Activated naive CD8-positive, alpha-beta T cell (primary cell): Measurements from ENCODE around the gene PLPPR5.

Experiments
- H3K27ac Mint-ChIP-seq: one replicate; pipeline ENCODE4 v1.8.0; 2021; ENCODE audit warnings: mixed read lengths
- H3K27me3 Mint-ChIP-seq: one replicate; pipeline ENCODE4 v1.8.0; 2021; ENCODE audit warnings: mixed read lengths
- H3K36me3 Mint-ChIP-seq: one replicate; pipeline ENCODE4 v1.8.0; 2021; ENCODE audit warnings: mixed read lengths
- H3K4me1 Mint-ChIP-seq: one replicate; pipeline ENCODE4 v1.8.0; 2021; ENCODE audit warnings: low read depth, mixed read lengths
- H3K4me3 Mint-ChIP-seq: one replicate; pipeline ENCODE4 v1.8.0; 2021; ENCODE audit warnings: mild to moderate bottlenecking, mixed read lengths
- H3K9me3 Mint-ChIP-seq: one replicate; pipeline ENCODE4 v1.8.0; 2021; ENCODE audit warnings: low read depth, mixed read lengths

PLPPR5 gene

GRCh38 chr1:98988904-98989555 is 15.6 kb downstream of the PLPPR5 start:
- no peak overlapping the region for H3K4me3 Mint-ChIP-seq
- no peak overlapping the region for H3K27ac Mint-ChIP-seq
- no peaks in the 10 kb centered on the region for H3K36me3 Mint-ChIP-seq
- H3K27me3 Mint-ChIP-seq: no peaks in the 10 kb centered on the region
- H3K9me3 Mint-ChIP-seq: no peaks in the 10 kb centered on the region
- H3K4me1 Mint-ChIP-seq: peaks cover 11% of the 10 kb centered on the region

- no peaks in the 10 kb centered on the region for H3K9me3 Mint-ChIP-seq
- H3K27ac Mint-ChIP-seq: no peak overlapping the region
- no peaks in the 10 kb centered on the region for H3K27me3 Mint-ChIP-seq
- H3K4me3 Mint-ChIP-seq: no peak overlapping the region
- H3K36me3 Mint-ChIP-seq: peaks cover 2% of the 10 kb centered on the region
- peaks cover 1% of the 10 kb centered on the region for H3K4me1 Mint-ChIP-seq
These were observed 19.0 kb downstream of the PLPPR5 start for GRCh38 chr1:98985687-98986086.

DNA sequence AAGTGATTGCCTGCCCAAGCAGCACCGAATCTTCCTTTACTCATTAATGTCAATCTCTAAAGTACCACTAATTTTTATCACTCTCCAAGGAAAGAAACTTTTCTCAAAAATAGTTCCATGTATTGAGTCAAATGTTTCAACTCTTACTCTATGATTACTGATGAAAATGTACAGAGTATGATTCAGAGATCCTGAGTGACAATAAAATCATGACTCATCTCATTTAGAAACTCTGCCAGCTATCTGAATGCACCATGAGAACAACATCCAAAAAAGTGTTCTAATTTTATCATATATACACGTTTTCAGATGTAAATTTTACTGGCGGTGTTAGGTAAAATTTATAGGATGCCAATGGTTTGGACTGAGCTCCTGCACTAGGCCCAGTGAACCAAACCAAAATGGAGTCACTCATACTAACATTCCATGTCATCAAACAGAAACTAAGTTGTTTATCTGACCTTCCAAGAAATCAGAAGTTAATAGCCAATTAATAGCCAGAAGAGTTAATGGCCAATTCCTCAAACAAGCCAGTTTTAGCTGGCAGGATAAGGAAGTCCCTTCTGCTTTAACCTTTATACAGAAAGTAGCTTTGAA is 22.6 kb downstream of the PLPPR5 start:
- H3K36me3 Mint-ChIP-seq: peaks cover 2% of the 10 kb centered on the region
- no peaks in the 10 kb centered on the region for H3K27me3 Mint-ChIP-seq
- no peak overlapping the region for H3K27ac Mint-ChIP-seq
- H3K4me3 Mint-ChIP-seq: no peak overlapping the region
- peaks cover 1% of the 10 kb centered on the region for H3K4me1 Mint-ChIP-seq
- H3K9me3 Mint-ChIP-seq: no peaks in the 10 kb centered on the region

DNA sequence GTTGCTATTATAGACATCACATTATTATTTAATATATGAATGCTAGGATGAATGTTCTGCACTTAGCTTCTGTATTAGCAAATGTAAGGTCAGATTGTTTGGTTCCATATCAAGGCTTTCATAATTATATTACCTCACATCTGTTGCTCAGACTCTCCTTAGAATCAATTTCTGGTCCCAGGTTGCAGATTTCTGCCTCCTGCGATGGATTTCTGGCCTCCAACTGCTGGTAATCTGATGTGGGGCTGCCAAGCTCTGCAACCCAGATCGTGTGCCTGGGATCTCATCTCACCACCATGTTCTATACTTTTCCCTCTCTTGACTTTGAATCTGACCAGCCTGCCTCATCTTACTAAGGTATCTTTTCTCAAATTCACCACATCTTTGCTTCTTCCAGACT is 25.2 kb downstream of the PLPPR5 start:
- no peaks in the 10 kb centered on the region for H3K27me3 Mint-ChIP-seq
- peaks cover 1% of the 10 kb centered on the region for H3K4me1 Mint-ChIP-seq
- no peak overlapping the region for H3K4me3 Mint-ChIP-seq
- H3K36me3 Mint-ChIP-seq: peaks cover 2% of the 10 kb centered on the region
- H3K9me3 Mint-ChIP-seq: no peaks in the 10 kb centered on the region
- no peak overlapping the region for H3K27ac Mint-ChIP-seq

DNA sequence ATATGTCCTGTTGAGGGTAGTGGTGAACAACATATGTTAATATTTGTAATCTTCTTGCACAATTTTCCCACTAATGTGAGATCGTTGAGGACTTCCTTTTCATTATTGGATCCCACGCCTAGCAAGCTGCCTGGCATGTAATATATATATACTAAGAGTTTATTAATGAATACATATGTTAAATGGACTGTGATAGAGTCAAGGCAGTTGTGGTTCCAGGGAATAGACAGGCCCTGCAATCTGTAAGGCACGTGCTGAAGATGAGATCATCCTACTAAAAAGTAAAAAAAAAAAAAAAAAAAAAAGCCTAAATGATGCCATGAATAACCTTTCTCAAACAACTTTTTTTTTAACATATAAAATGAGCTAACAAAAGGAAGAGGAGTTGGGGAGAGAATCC is 28.9 kb downstream of the PLPPR5 start:
- Mint-ChIP-seq H3K4me3 (no peak overlapping the region), H3K27ac (no peak overlapping the region), H3K4me1 (no peaks in the 10 kb centered on the region), H3K36me3 (no peaks in the 10 kb centered on the region), H3K27me3 (no peaks in the 10 kb centered on the region), H3K9me3 (no peaks in the 10 kb centered on the region)

- no peak overlapping the region for H3K27ac Mint-ChIP-seq
- H3K27me3 Mint-ChIP-seq: no peaks in the 10 kb centered on the region
- H3K4me3 Mint-ChIP-seq: no peak overlapping the region
- H3K9me3 Mint-ChIP-seq: no peaks in the 10 kb centered on the region
- H3K4me1 Mint-ChIP-seq: no peaks in the 10 kb centered on the region
- no peaks in the 10 kb centered on the region for H3K36me3 Mint-ChIP-seq
These were observed 29.5 kb downstream of the PLPPR5 start for GRCh38 chr1:98975113-98975512.

- H3K9me3 Mint-ChIP-seq: no peaks in the 10 kb centered on the region
- H3K27me3 Mint-ChIP-seq: peaks cover 3% of the 10 kb centered on the region
- no peaks in the 10 kb centered on the region for H3K36me3 Mint-ChIP-seq
- no peak overlapping the region for H3K27ac Mint-ChIP-seq
- peaks cover 8% of the 10 kb centered on the region for H3K4me1 Mint-ChIP-seq
- no peak overlapping the region for H3K4me3 Mint-ChIP-seq
These were observed 34.7 kb downstream of the PLPPR5 start for GRCh38 chr1:98969798-98970490.

- H3K36me3 Mint-ChIP-seq: no peaks in the 10 kb centered on the region
- H3K9me3 Mint-ChIP-seq: no peaks in the 10 kb centered on the region
- H3K4me1 Mint-ChIP-seq: peaks cover 8% of the 10 kb centered on the region
- H3K4me3 Mint-ChIP-seq: no peak overlapping the region
- no peak overlapping the region for H3K27ac Mint-ChIP-seq
- peaks cover 3% of the 10 kb centered on the region for H3K27me3 Mint-ChIP-seq
These were observed 37.5 kb downstream of the PLPPR5 start for GRCh38 chr1:98967122-98967521.

DNA sequence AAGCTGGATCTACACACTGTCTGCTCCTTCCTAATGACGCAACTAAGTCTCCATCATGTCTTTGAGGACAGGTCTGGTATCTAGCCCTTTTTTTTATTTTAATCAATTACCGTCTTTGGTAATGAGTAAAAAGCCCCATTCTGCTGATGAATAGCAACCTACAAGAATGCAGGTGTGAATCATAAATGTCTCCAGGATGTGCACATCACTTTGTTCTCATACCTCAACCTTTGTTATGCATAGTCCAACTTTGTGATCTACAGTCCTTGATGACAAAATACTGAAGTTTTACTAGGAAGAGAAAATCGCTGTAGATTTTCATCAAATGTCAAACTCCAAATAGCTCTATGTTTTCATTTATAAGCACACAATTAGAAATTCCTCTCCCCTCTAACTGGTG is 39.3 kb downstream of the PLPPR5 start:
- Mint-ChIP-seq H3K36me3 (no peaks in the 10 kb centered on the region), H3K27me3 (peaks cover 3% of the 10 kb centered on the region), H3K4me1 (peaks cover 8% of the 10 kb centered on the region), H3K27ac (no peak overlapping the region), H3K4me3 (no peak overlapping the region), H3K9me3 (no peaks in the 10 kb centered on the region)

DNA sequence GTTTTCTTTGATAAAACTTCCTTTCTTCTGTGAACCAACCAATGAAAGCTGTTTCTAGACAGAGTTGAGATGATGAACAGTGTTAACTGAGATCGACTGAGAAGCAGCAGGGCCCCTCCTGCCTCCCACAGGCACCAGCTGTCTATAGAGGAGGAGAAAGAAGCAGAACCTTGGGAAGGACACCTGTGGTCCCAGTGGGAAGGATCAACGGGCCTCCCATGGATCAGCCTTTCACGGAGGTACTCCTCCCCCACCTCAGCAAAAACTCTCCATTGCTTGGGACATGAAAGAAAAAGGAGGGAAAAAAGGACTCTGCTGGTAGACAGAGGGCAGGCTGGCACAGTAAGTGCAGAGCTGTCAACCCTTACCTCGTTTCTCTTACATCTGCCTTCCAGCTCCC is 40.5 kb downstream of the PLPPR5 start:
- no peaks in the 10 kb centered on the region for H3K36me3 Mint-ChIP-seq
- peaks cover 3% of the 10 kb centered on the region for H3K27me3 Mint-ChIP-seq
- H3K9me3 Mint-ChIP-seq: no peaks in the 10 kb centered on the region
- H3K4me1 Mint-ChIP-seq: peaks cover 8% of the 10 kb centered on the region
- no peak overlapping the region for H3K4me3 Mint-ChIP-seq
- H3K27ac Mint-ChIP-seq: no peak overlapping the region

DNA sequence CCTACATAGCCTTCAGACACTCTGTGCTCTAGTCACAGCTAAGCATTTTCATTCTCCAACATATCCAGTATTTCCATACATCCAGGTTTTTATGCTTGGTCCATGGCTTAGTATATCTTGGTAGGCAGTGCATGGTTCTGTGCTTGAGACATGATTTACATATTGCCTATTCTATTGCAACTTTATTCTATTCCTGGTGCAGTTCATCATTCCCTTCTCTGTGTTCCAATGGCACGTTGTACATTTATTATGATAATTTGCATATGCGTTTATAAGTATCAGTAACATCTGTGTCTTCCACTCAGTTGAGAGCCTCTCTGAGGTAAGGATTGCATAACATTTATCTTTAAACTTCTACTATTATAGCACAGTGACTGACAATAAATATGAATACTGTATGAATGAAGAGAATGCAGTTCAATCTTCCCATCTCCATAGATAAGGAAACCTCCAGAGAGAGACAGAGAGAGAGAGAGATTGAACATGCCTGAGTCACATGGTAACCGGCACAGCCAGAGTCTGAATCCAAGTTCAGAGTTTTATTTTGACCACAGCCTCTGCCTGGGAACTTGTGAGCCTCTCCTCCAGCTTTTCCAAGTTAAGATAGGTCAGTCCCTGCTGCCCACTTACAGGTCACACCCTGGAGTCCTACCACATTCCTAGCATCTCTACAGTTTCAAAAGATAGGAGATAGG is 41.5 kb downstream of the PLPPR5 start:
- no peak overlapping the region for H3K4me3 Mint-ChIP-seq
- peaks cover 3% of the 10 kb centered on the region for H3K27me3 Mint-ChIP-seq
- peaks cover 8% of the 10 kb centered on the region for H3K4me1 Mint-ChIP-seq
- H3K36me3 Mint-ChIP-seq: no peaks in the 10 kb centered on the region
- no peaks in the 10 kb centered on the region for H3K9me3 Mint-ChIP-seq
- no peak overlapping the region for H3K27ac Mint-ChIP-seq

DNA sequence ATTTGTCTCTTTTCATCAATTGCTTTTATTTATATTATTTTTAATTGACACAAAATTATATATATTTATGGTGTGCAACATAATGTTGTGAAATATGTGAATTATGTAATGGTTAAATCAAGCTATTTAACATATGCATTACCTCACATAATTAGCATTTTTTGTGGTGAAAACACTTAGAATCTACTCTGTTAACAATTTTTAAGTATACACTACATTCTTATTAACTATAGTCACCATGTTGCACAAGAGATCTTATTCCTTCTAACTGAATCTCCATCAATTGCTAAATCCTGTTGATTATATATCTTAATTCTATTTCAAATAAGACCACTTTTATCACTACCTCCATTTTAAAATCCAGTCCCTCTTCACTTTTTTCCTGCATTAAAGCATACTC is 42.5 kb downstream of the PLPPR5 start:
- Mint-ChIP-seq H3K36me3 (no peaks in the 10 kb centered on the region), H3K4me1 (peaks cover 8% of the 10 kb centered on the region), H3K4me3 (no peak overlapping the region), H3K27ac (no peak overlapping the region), H3K27me3 (peaks cover 2% of the 10 kb centered on the region), H3K9me3 (no peaks in the 10 kb centered on the region)

- H3K4me1 Mint-ChIP-seq: no peaks in the 10 kb centered on the region
- no peak overlapping the region for H3K27ac Mint-ChIP-seq
- H3K27me3 Mint-ChIP-seq: no peaks in the 10 kb centered on the region
- no peaks in the 10 kb centered on the region for H3K9me3 Mint-ChIP-seq
- H3K4me3 Mint-ChIP-seq: no peak overlapping the region
- H3K36me3 Mint-ChIP-seq: no peaks in the 10 kb centered on the region
These were observed 55.0 kb downstream of the PLPPR5 start for GRCh38 chr1:98949621-98950020.

- Mint-ChIP-seq H3K27ac (no peak overlapping the region), H3K9me3 (no peaks in the 10 kb centered on the region), H3K4me1 (no peaks in the 10 kb centered on the region), H3K36me3 (no peaks in the 10 kb centered on the region), H3K27me3 (no peaks in the 10 kb centered on the region), H3K4me3 (no peak overlapping the region)
These were observed 55.5 kb downstream of the PLPPR5 start for GRCh38 chr1:98949166-98949565.

- Mint-ChIP-seq H3K27me3 (no peaks in the 10 kb centered on the region), H3K36me3 (no peaks in the 10 kb centered on the region), H3K4me1 (no peaks in the 10 kb centered on the region), H3K4me3 (no peak overlapping the region), H3K27ac (no peak overlapping the region), H3K9me3 (no peaks in the 10 kb centered on the region)
These were observed 57.6 kb downstream of the PLPPR5 start for GRCh38 chr1:98947071-98947470.
